ENCODE measurements around the gene YTHDC1. TPM values are rescaled to one million over a fixed set of nuclear protein-coding genes. Genes with fewer than 3 reads are reported as not detected.
"Not testable (repeated sequence)": the region's sequence is repeated elsewhere in the genome, so short reads cannot be mapped to it uniquely, and the experiment has no call there.

YTHDC1 gene
- total RNA-seq, 1 donor from 2014 or later, result 41.2 TPM

GRCh38 chr4:68291256-68291655 lies 58.6 kb downstream of the YTHDC1 start:
- DNase-seq (ENCODE audit: low spot score), result no peak

- DNase-seq (ENCODE audit: low spot score), result no peak
Measured at GRCh38 chr4:68288393-68288740, 61.5 kb downstream of the YTHDC1 start.

- DNase-seq (ENCODE audit: low spot score), result no peak
Measured at GRCh38 chr4:68287704-68288392, 62.0 kb downstream of the YTHDC1 start.

- DNase-seq (ENCODE audit: low spot score), result no peak
Measured at GRCh38 chr4:68283714-68284113, 66.2 kb downstream of the YTHDC1 start.

- DNase-seq (ENCODE audit: low spot score), result no peak
Measured at GRCh38 chr4:68283095-68283494, 66.8 kb downstream of the YTHDC1 start.

GRCh38 chr4:68281796-68282740 lies 67.8 kb downstream of the YTHDC1 start:
- not testable (repeated sequence) for DNase-seq (ENCODE audit: low spot score)

- DNase-seq (ENCODE audit: low spot score), result no peak
Measured at GRCh38 chr4:68278029-68278428, 71.9 kb downstream of the YTHDC1 start.

GRCh38 chr4:68277627-68278026 lies 72.3 kb downstream of the YTHDC1 start:
- DNase-seq (ENCODE audit: low spot score), result no peak

- no peak for DNase-seq (ENCODE audit: low spot score)
Measured at GRCh38 chr4:68272860-68273259, 77.0 kb downstream of the YTHDC1 start.

GRCh38 chr4:68272380-68272779 lies 77.5 kb downstream of the YTHDC1 start:
- no peak for DNase-seq (ENCODE audit: low spot score)

- DNase-seq (ENCODE audit: low spot score), result peak; percentile 75
Measured at GRCh38 chr4:68271851-68272357, 78.0 kb downstream of the YTHDC1 start.

- DNase-seq (ENCODE audit: low spot score), result no peak
Measured at GRCh38 chr4:68267433-68267944, 82.4 kb downstream of the YTHDC1 start.

- DNase-seq (ENCODE audit: low spot score), result no peak
Measured at GRCh38 chr4:68264875-68265565, 84.9 kb downstream of the YTHDC1 start.

Other genes with a start within 250 kb of the YTHDC1 start
- gene TMPRSS11F, start 220.2 kb downstream of the YTHDC1 start, total RNA-seq (ENCODE audit: insufficient read depth, low replicate concordance), result 1.9 TPM
- gene TMPRSS11B, start 104.4 kb downstream of the YTHDC1 start, total RNA-seq (ENCODE audit: insufficient read depth, low replicate concordance), result 6.7 TPM
- gene TMPRSS11E, start 97.4 kb upstream of the YTHDC1 start, total RNA-seq (ENCODE audit: insufficient read depth, low replicate concordance), result 5.8 TPM
- not detected for gene UGT2B17, start 226.2 kb upstream of the YTHDC1 start, total RNA-seq (ENCODE audit: insufficient read depth, low replicate concordance)